Adrenal gland (tissue), 12 donors: ENCODE results near the gene RGS1. TPM values are rescaled to one million over a fixed set of nuclear protein-coding genes. Genes with fewer than 3 reads are reported as not detected.
A peak's percentile ranks its signal among the peaks of the same experiment; 100 is the strongest.

Experiments used
- DNase-seq, 7 donors: peaks; one replicate each; pipeline ENCODE4 v3.0.0-alpha.2; 2019 to 2020
- H3K27ac ChIP-seq, 5 donors: fragments of 200-600 bp; sonication (generic) in 4 of 5; 1 replicate in 3 of 5; 2 replicates in 2 of 5; pipeline versions ENCODE4 v1.5.1 to v1.8.0; 2016 to 2020; ENCODE audit warnings: mild to moderate bottlenecking in 1 of 5
- H3K27me3 ChIP-seq: fragments of 200-600 bp; 2 replicates; pipeline ENCODE4 v1.8.0; 2021
- H3K36me3 ChIP-seq, 2 donors: fragments of 200-600 bp; replicated peaks in 1 of 2; 1 replicate in 1 of 2; 2 replicates in 1 of 2; pipeline versions ENCODE4 v1.5.1 to v1.8.0; 2018 to 2022
- H3K4me1 ChIP-seq, 2 donors: fragments of 200-600 bp; replicated peaks in 1 of 2; 1 replicate in 1 of 2; 2 replicates in 1 of 2; pipeline versions ENCODE4 v1.5.1 to v1.8.0; 2018 to 2021
- H3K4me3 ChIP-seq, 4 donors: fragments of 200-600 bp; sonication (generic) in 3 of 4; one replicate each; pipeline ENCODE4 v1.5.1; 2016 to 2018
- H3K9me3 ChIP-seq, 3 donors: fragments of 200-600 bp; sonication (generic) in 1 of 3; replicated peaks in 1 of 3; 1 replicate in 2 of 3; 2 replicates in 1 of 3; pipeline versions ENCODE4 v1.5.1 to v1.8.0; 2016 to 2021
- POLR2A ChIP-seq, 2 donors: fragments of 450-650 bp; IDR thresholded peaks; one replicate each; pipeline ENCODE4 v1.6.1; 2017; ENCODE audit warnings: antibody characterized with exemption in 2 of 2, mild to moderate bottlenecking in 2 of 2, moderate library complexity in 1 of 2
- WGBS, 4 donors: extraction: QIAGEN DNeasy Blood & Tissue Kit in 2 of 4; methylation state at CpG; one replicate each; pipeline versions ENCODE4 v1.1.5 to v1.1.7; 2013 to 2017; 5-methylcytosine and 5-hydroxymethylcytosine counted together
- intact Hi-C, 2 donors: fragments of 100-400 bp; cut with DNase I; formaldehyde crosslinking; loops; one replicate each; pipeline versions ENCODE4 v1.14.1 to v1.15.0; 2022 to 2023
- polyA plus RNA-seq, 3 donors: library from polyadenylated mRNA; stranded (reverse); fragments of 200-250 nt in 2 of 3; fragments of 350-450 nt in 1 of 3; fragmentation: Illumina TruSeq in 1 of 3; extraction: RNeasy Lipid Tissue Mini Kit (QIAGEN cat#74804) in 1 of 3; gene quantifications; one replicate each; pipeline ENCODE4 v1.2.3, GENCODE V29; 2013 to 2014
- total RNA-seq, 9 donors: library from RNA; depleted of rRNA in 4 of 9; stranded (reverse); fragments of >200 nt in 4 of 9; fragments of 120-200 nt in 1 of 9; fragmentation: NEBNext Ultra II Directional in 1 of 9; extraction: Animal tissue kit (Norgen Biotek cat#: 25700) in 1 of 9; gene quantifications; one replicate each; pipeline versions ENCODE4 v1.1.0 to v1.2.4, GENCODE V29; 2013 to 2023
- TF ChIP-seq, protein P1 (sequence below), 6 experiments: fragments of 450-650 bp in 4 of 6; fragments of 200-600 bp in 2 of 6; sonication (generic) in 1 of 6; IDR thresholded peaks; 1 replicate in 5 of 6; 2 replicates in 1 of 6; pipeline versions ENCODE4 v1.5.1 to v1.8.0; 2016 to 2021; ENCODE audit warnings: antibody characterized with exemption in 6 of 6, mild to moderate bottlenecking in 2 of 6, moderate library complexity in 1 of 6
- donor health status: healthy with polysubstance abuse.
- donor health status: Bipolar disorder and iron deficiency.
- donor health status: DM: yes; HTN: yes; CAD: no.
- donor health status: DM: no; HTN: no; CAD: no.
- donor health status: DM: no; HTN: no; CAD: no.
- donor health status: DM: yes; HTN: yes; CAD: no.

Gene RGS1
- total and polyA plus RNA-seq, 12 donors = 2.4 to 124 (median 9.4) TPM

DNA sequence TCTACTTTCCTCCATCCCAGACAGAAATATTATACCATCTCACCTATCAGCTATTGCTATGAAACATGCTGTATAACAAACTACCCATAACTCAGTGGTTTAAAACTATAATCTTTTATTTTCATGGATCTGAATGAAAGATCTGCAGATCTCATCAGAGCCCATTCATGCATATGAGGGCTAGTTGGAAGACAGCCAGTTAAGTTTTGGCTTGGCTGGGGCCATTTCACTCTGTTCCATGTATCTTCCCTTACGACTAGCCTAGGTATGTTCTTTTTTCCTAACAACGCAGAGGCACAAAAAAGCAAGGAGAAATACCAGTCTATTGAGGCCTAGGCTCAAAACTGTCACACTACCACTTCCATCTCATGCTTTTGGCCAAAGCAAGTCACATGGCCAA is 28.1 kb upstream of the RGS1 start:
- intact Hi-C loops = no loop called here
- Histone ChIP-seq H3K4me1 (peaks cover 0 to 6% of the 10 kb centered on the region in 2 donors), H3K36me3 (no peaks in the 10 kb centered on the region), H3K27ac (no peak overlapping the region), H3K9me3 (no peaks in the 10 kb centered on the region), H3K27me3 (no peaks in the 10 kb centered on the region), H3K4me3 (no peak overlapping the region)
- TF ChIP-seq POLR2A (IDR thresholded peaks at IDR 0.05) = no peak
- TF ChIP-seq, protein P1, sequence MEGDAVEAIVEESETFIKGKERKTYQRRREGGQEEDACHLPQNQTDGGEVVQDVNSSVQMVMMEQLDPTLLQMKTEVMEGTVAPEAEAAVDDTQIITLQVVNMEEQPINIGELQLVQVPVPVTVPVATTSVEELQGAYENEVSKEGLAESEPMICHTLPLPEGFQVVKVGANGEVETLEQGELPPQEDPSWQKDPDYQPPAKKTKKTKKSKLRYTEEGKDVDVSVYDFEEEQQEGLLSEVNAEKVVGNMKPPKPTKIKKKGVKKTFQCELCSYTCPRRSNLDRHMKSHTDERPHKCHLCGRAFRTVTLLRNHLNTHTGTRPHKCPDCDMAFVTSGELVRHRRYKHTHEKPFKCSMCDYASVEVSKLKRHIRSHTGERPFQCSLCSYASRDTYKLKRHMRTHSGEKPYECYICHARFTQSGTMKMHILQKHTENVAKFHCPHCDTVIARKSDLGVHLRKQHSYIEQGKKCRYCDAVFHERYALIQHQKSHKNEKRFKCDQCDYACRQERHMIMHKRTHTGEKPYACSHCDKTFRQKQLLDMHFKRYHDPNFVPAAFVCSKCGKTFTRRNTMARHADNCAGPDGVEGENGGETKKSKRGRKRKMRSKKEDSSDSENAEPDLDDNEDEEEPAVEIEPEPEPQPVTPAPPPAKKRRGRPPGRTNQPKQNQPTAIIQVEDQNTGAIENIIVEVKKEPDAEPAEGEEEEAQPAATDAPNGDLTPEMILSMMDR (IDR thresholded peaks at IDR 0.05) = no peak
- 94 to 100% (median 97%) methylated on average over 2 of the region's 2 CpGs for WGBS, 4 donors
- no peak for DNase-seq

DNA sequence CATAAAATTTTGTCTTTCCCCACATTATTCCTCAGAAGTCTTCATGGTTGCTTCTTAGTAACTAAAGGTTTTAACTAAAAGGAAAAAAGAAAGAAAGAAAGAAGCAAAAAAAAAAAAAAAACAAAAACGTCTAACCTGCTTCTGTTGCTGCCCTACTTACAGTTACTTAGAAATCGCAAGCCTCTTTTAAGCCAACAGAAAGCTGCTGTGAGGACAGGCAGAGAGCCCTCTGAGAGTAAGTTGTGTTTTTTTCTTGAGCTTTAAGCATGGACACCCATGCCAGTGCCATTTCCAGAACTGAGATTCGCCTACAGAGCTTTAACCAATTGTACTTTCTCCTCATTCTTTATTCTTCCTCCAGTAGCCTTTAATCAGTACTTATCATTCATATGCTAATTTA is 25.6 kb upstream of the RGS1 start:
- Histone ChIP-seq H3K9me3 (no peaks in the 10 kb centered on the region), H3K4me3 (no peak overlapping the region), H3K27me3 (no peaks in the 10 kb centered on the region), H3K4me1 (peaks cover 0 to 6% of the 10 kb centered on the region in 2 donors), H3K36me3 (no peaks in the 10 kb centered on the region), H3K27ac (no peak overlapping the region)
- WGBS, 4 donors = 63 to 81% (median 68%) methylated on average over 3 of the region's 3 CpGs
- TF ChIP-seq POLR2A (IDR thresholded peaks at IDR 0.05) = no peak
- TF ChIP-seq, protein P1 (IDR thresholded peaks at IDR 0.05) = no peak
- no peak for DNase-seq
- intact Hi-C loops = no loop called here

DNA sequence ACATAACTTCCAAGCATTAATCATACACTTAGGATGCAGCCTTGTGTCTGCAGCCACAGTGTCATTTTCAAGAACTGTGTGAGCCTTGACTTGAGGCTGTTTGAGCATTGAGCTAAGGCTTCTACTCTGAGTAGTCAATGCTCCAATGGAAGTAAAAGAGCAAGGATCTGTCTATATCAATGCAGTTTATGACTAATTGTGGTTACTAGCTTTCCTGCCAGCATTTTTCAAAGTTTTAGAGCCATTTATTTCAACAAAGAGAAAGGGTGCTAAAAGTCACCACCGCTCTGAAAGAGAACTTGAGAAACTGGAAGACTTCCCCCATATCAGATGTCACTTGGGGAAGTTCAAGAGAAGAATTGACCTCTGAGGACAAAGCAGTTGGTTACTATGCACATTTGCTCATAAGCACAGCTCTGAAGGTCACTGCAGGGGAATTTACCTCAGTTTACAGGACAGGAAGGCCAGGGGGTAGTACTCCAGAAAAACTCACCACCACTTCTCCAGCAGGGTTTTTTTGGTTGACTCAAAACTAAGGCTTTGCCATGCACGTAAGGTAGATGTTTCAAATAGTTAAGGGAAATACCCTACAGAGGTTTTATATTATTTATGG is 24.5 kb upstream of the RGS1 start:
- Histone ChIP-seq H3K4me3 (no peak overlapping the region), H3K9me3 (no peaks in the 10 kb centered on the region), H3K27me3 (no peaks in the 10 kb centered on the region), H3K4me1 (peaks cover 0 to 6% of the 10 kb centered on the region in 2 donors), H3K27ac (peak overlapping the region in 1 of 5 donors; percentile 7), H3K36me3 (no peaks in the 10 kb centered on the region)
- 76 to 85% (median 79%) methylated on average over 2 of the region's 2 CpGs for WGBS, 4 donors
- intact Hi-C loops = no loop called here
- no peak for TF ChIP-seq POLR2A (IDR thresholded peaks at IDR 0.05)
- TF ChIP-seq, protein P1 (IDR thresholded peaks at IDR 0.05) = no peak
- DNase-seq = no peak

DNA sequence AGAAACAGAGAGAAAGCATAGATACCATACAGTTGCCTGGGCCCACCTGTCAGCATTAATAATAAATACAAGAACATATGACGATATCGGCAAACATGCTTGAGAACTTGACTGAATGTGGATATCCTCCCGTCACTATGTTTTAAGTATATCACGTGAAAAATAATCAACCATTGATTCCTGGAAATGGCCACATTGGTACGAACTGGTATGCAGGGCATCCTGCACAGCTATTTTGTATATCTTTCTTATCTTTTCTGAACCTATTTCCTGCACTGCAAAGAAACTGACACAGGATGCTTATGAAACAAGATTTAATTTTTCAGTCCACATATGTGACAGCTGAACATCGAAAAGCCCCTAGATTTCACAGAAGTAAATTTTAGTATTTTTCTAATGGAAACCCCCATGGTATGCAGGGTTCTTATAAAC is 22.8 kb upstream of the RGS1 start:
- Histone ChIP-seq H3K4me1 (peaks cover 0 to 6% of the 10 kb centered on the region in 2 donors), H3K27ac (no peak overlapping the region), H3K9me3 (no peaks in the 10 kb centered on the region), H3K4me3 (no peak overlapping the region), H3K27me3 (no peaks in the 10 kb centered on the region), H3K36me3 (no peaks in the 10 kb centered on the region)
- no peak for TF ChIP-seq POLR2A (IDR thresholded peaks at IDR 0.05)
- TF ChIP-seq, protein P1 (IDR thresholded peaks at IDR 0.05) = no peak
- WGBS, 4 donors = 74 to 89% (median 78%) methylated on average over 6 of the region's 6 CpGs
- intact Hi-C loops = no loop called here
- no peak for DNase-seq
